GM03348 (cell line): ENCODE data around the gene SLCO1A2.

Experiments
- DNase-seq: peaks from one replicate; pipeline ENCODE4 v3.0.0; 2012; ENCODE audit warnings: low spot score

SLCO1A2 gene

DNA sequence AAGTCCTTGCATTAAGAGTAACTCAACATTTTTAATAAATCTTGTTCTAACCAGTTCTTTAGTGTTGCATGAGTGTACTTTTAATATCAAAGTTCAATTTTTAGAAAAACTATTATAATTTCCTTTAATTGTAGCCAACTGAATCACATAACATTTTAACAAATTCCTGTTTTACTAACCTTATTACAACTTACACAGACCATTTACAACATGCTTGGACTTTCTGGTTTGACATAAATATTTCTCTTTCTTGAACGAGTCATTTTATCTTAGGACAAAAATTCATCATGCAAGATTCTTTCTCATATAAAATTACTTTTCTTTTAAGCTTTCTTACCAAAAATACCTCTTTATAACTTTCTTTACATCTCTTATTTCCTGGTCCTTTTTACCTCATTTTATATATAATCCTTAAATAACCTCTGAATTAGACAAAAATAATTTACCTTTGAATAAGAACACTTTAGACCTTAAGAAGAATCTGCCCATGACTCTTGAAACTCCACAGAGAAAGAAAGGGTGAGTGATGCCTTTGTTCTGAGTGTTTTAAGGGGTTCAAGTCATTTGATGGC lies 3.9 kb downstream of the SLCO1A2 start:
- DNase-seq = no peak

DNA sequence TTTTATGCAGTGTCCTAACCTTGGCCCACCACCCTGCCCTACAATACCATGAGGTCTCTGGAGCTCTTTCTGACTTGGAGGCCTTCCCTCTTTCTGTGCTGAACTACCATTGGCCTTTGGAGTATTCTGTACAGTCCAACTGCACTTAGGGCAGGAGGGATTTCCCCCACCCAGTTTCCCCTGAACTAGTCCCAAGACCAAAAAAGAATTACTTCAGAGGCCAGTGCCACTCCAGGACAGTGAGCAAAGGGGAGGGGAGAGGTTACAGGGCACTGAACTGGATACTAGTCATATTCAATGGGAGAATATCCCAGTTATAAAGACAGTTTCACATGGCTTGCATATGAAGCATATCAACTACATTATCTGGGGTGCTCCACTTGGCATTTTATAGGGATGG lies 6.1 kb downstream of the SLCO1A2 start:
- no peak for DNase-seq

GRCh38 chr12:21324551-21324950 lies 10.2 kb downstream of the SLCO1A2 start:
- DNase-seq = no peak

GRCh38 chr12:21323736-21324135 lies 11.0 kb downstream of the SLCO1A2 start:
- DNase-seq = no peak

DNA sequence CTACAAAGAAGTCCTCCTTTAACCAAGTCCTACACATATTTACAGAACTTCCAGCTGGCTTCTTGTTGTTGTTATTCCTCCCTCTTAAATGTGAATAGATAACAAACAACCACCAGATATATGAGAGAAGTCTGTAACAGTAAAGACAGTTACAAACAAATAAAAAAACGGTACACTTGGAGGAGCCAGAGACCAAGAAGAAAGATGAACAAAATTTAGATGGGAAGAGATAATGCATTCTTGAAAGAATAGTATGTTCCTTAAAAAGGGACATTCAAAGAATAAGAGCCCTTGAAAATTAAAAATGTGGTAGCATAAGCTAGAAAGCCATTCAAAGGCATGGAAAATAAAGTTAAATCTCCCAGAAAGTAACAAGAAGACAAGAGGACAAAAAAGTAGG lies 25.9 kb downstream of the SLCO1A2 start:
- no peak for DNase-seq

- no peak for DNase-seq
Observed at GRCh38 chr12:21305661-21306060, 29.1 kb downstream of the SLCO1A2 start.

GRCh38 chr12:21300632-21301031 lies 34.1 kb downstream of the SLCO1A2 start:
- DNase-seq = no peak

DNA sequence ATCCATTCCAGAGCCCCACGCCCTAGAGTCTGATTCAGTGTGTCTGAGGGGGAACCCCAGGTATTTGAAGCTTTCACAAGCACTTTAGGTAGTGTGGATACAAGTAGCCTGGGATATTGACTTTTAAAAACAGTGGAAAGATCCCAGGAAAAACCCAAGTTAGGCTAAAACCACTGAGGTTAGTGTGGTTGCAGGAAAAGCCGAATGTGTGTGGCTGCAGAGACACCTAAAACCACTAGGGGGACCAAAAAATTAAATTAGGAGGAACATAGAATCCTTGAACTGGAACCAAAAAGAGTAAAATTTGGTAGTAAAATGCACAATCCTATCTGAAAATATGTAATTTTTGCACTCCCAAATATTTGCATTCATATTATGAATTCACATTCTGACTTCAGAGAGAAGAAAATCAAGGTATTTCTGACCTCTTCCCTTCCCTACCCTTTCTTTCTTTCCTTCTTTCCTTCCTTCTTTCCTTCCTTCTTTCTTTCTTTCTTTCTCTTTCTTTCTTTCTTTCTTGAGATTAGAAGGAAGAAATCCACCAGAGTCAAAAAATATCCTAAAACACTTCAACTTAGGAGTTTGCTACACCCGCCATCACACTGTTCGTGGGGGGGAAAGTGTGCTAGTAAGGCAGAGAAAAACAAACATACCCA lies 37.8 kb downstream of the SLCO1A2 start:
- peak; percentile 52 for DNase-seq

GRCh38 chr12:21296348-21296747 lies 38.4 kb downstream of the SLCO1A2 start:
- no peak for DNase-seq

DNA sequence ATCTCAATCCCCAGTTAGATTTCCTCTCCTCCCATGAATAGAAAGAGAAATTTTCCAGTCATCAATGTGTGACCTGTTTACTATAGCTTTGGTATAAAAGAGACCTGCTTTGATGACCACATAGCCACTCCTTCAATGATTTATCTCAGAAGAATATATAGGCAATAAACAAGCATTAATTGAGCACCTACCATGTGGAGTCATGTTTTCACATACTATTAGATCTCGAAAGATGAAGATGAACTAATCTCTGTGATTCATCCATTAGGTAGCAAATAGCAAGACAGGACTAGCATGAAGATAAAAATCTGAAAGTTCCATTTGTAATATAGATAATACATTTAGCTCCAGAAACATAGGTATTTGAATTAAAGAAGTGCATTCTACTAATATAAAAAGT lies 40.5 kb downstream of the SLCO1A2 start:
- DNase-seq = no peak

DNA sequence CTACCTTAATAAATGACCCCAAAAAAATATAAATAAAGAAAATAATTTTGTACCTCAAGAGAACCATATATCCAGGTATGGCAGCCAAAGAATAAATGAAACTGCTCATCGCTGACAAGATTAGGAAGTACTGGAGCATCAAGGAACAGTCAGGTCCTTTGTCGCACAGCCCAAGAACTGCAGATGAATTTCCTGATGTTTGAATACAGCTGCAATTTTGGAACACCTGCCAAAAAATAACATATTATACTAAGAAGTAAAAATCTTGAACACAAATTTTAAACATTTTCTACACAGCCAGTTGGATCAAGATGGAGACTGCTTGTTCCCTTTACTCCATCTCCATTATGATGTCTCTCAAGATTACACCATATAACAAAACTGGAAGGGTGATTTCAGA lies 42.6 kb downstream of the SLCO1A2 start:
- DNase-seq = no peak

GRCh38 chr12:21289698-21290097 lies 45.0 kb downstream of the SLCO1A2 start:
- DNase-seq = no peak

DNA sequence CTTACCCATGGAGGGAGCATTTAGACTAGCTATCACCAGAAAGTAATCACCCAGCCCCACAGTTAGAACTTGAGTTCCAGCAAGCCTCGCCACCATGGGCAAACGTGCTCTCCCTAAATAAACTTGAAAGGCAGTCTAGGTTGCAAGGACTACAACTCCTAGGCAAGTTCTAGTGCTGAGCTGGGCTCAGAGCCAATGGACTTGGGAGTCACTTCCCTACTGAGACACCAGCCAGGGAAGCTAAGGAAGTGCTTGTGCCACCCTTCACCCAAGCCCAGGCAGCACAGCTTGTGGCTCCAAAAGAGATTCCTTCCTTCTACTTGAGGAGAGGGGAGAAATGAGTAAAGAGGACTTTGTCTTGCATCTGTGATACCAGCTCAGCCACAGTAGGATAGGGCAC lies 57.9 kb downstream of the SLCO1A2 start:
- no peak for DNase-seq

DNA sequence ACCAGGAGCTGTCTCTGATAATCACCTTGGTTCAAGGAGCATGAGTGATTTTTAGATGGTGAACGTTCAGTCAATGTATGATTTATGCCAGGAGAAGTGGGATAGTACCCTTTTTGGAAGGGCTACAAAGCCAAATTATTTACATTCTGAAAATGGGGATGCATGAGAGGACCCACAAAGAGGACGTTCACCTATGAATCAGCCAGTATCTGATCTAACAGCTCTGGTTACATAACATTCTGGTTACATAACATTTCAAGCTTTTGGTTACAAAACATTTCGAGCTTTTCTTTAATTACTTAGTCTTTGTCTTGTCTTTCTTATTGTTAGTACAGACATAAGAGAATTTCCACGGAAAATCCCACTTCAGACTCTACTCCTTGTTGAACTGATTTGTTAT lies 68.8 kb downstream of the SLCO1A2 start:
- no peak for DNase-seq

DNA sequence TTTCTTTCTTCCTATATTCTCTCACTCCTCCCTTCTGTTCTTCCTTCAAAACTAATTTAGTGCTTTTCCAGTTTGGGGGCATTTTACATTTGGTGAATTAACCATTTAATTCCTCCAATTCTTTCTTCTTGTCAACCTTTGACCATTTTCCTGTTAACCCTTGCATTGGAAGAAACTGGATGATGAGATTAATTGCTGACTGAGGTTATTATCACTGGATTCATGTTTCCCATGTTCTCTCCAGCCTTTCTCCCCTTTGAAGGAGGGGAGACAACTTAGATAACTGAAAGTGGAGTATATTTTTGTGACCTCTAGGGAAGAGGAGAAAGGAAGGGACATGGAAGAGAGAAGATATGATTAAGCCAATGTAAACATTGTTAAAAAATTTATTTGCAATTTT lies 70.5 kb downstream of the SLCO1A2 start:
- no peak for DNase-seq

GRCh38 chr12:21257172-21257571 lies 77.5 kb downstream of the SLCO1A2 start:
- DNase-seq = no peak

DNA sequence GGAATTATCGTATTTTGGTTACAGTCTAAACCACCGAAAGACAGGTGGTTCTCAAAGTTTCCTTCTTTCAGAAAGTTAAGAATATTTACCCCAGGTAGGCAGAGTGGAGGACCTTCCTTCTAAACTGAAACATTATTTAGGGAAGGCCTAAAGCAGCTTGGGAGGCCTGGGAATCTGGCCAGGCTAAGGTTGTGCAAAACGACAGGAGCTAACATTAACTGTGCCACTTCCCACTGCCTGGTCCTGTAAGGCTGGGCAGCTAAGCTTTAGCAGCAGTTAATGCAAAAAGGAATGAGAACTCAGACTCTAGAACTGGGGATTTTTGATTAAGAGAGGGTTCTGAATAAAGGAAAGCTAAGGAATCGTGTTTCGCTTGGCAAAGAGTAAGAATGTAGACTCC lies 82.6 kb downstream of the SLCO1A2 start:
- DNase-seq = no peak

GRCh38 chr12:21248679-21249078 lies 86.0 kb downstream of the SLCO1A2 start:
- peak; percentile 20 for DNase-seq

DNA sequence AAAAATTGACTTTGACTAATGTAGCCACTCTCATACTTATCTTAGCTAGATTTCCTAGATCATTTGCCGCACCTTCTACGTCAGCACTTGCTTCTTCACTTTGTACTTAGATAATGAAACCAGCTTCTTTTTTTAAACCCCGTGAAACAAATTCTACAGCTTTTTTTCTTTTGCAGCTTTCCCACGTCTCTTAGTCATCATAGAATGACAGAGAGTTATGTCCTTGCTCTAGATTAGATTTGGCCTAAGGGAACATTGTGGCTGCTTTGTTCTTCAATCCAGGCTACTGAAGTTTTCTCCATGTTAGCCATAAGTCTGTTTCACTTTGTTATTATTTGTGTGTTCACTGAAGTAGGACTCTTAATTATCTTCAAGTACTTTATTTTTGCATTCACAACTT lies 94.9 kb downstream of the SLCO1A2 start:
- no peak for DNase-seq

GRCh38 chr12:21234395-21234794 lies 100.3 kb downstream of the SLCO1A2 start:
- no peak for DNase-seq

DNA sequence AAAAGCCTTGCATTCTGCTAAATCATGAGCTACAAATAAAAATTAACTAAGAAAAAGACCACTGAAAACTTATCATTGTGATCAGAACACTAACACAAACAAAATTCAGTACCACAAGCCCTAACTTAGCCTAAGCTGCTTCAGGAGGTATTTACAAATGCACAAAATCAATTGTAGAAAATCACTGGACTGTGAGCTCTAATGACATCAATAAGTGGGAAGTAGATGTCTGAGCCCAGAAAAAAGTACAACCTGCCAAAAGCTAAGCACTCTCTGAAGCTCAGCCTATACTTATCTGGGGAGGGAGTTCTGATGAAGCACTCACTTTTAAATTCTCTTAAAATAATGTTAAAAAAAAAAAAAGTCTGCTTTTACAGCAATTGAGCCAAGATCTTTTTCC lies 110.8 kb downstream of the SLCO1A2 start:
- DNase-seq = no peak

GRCh38 chr12:21221778-21222177 lies 112.9 kb downstream of the SLCO1A2 start:
- no peak for DNase-seq

- DNase-seq = no peak
Observed at GRCh38 chr12:21221072-21221471, 113.6 kb downstream of the SLCO1A2 start.

DNA sequence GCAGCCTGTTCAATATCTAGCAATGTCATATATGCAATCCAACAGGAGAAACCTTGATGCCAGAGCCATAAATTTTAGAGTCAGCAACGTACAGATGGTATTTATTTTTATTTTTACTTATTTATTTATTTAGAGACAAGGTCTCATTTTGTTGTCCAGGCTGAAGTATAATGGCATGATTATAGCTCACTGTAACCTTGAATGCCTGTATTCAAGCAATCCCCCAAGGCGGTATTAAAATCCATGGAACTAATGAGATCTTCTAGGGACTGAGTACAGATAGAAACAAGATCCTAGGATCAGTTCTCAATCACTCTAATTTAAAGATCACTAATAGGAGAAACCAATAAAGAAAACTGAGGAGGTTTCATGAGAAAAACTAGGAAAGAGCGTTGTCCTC lies 114.5 kb downstream of the SLCO1A2 start:
- no peak for DNase-seq
